Measurements from ENCODE around the gene MRPL4. TPM values are rescaled to one million over a fixed set of nuclear protein-coding genes. Genes with fewer than 3 reads are reported as not detected.

Gene MRPL4
- total RNA-seq, 1 donor from 2014 or later: 135 TPM

DNA sequence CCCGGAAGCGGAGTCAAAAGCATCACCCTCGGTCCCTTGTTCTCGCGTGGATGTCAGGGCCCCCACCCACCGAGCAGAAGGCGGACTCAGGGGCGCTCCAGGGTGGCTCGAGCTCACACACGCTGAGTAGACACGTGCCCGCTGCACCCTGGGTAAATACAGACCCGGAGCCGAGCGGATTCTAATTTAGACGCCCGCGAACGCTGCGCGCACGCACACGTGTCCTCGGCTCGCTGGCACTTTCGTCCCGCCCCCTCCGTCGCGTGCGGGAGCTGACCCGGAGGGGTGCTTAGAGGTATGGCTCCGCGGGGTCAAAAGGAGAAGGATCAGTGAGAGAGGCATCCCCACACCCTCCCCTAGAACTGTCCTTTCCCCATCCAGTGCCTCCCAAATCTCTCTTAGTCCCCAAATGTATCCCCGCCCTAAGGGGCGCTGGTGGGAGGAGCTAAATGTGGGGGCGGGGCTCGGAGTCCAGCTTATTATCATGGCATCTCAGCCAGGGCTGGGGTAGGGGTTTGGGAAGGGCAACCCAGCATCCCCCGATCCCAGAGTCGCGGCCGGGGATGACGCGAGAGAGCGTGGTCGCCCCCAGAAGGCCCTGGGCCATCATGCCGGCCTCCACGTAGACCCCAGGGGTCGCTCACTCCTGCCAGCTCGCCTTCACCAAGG, 37.3 kb downstream of the MRPL4 start:
- DNase-seq (ENCODE audit: low spot score): peak; percentile 73
- Mint-ChIP-seq H3K4me1 (ENCODE audit: low read depth) (peaks cover 71% of the 10 kb centered on the region), H3K27me3 (ENCODE audit: low read depth) (peaks cover 44% of the 10 kb centered on the region)

DNA sequence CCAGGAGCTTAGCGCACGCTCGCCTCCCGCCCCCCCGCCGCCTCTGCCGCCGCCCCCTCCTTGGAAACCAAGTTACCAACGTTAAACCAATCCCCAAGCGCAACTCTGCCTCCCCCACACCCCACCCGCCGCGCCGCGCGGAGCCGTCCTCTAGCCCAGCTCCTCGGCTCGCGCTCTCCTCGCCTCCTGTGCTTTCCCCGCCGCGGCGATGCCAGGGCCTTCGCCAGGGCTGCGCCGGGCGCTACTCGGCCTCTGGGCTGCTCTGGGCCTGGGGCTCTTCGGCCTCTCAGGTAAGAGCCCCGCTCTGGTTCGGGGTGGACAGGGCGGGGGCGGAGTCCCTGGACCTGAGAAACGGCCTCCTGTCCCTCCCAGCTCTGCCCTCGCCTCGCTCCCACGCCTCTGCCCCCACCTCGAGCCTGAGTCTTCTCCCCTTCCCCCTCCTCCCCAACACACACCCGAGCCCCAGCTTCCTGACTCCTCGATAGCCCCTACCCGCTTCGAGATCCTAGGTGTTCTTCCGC, 37.9 kb downstream of the MRPL4 start, which contains the start of gene ICAM5:
ICAM5 (plus strand) TSS at position 117 of the 521 bp plus-strand sequence; CDS start at position 209, 92 bp downstream.
- H3K27ac Mint-ChIP-seq: peak within 1 kb of the TSS; percentile 68
- peaks cover 50% of the 10 kb centered on the region for H3K27me3 Mint-ChIP-seq (ENCODE audit: low read depth)
- H3K4me1 Mint-ChIP-seq (ENCODE audit: low read depth): peaks cover 70% of the 10 kb centered on the region
- no peak for DNase-seq (ENCODE audit: low spot score)
- H3K4me3 Mint-ChIP-seq (ENCODE audit: low read depth): peak within 1 kb of the TSS; percentile 79
- peaks cover 24% of the 10 kb centered on the region for H3K36me3 Mint-ChIP-seq (ENCODE audit: low read depth)
- H3K9me3 Mint-ChIP-seq: no peaks in the 10 kb centered on the region
- intact Hi-C loops (cut with micrococcal nuclease): loop anchor here (5.0 to 10.0 kb wide), 3 partner anchors 42 to 365 kb away; partner anchors contain the start of genes ILF3, RAVER1 and S1PR5

More for the DNA sequence above, 37.3 kb downstream of the MRPL4 start:
- peak overlapping the region; percentile 79 for H3K4me3 Mint-ChIP-seq (ENCODE audit: low read depth)
- peaks cover 30% of the 10 kb centered on the region for H3K36me3 Mint-ChIP-seq (ENCODE audit: low read depth)
- intact Hi-C loops (cut with micrococcal nuclease): loop anchor here (5.0 kb wide), 2 partner anchors 43 to 228 kb away; partner anchors contain the start of genes RAVER1 and S1PR5
- H3K27ac Mint-ChIP-seq: peak overlapping the region; percentile 42
- H3K9me3 Mint-ChIP-seq: no peaks in the 10 kb centered on the region

DNA sequence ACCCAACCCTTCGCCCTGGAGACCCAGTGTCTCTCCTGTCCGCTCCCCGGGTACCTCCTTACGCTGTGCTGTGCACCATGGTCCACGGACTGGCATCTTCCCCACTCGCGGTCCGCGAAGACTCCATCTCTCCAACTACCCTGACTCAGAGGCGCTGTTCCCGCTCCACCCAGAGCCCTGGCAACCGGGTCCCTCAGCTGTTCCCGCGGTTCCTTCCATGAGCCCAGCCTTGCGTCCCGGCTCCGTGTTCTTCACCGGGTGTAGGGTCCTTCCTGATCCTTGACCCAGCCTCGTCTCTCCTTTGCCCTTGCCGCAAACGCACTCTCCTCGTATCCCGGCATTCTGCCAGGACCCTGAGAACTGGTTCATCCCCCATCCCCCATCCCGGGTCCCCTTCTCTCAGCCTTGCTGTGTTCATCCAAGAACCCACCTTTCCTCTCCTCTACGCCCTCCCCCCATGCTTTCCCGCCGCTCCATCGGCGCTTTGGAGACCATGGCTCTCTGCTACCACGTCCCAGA, 38.4 kb downstream of the MRPL4 start:
- peaks cover 52% of the 10 kb centered on the region for H3K27me3 Mint-ChIP-seq (ENCODE audit: low read depth)
- H3K36me3 Mint-ChIP-seq (ENCODE audit: low read depth): peaks cover 18% of the 10 kb centered on the region
- H3K27ac Mint-ChIP-seq: peak overlapping the region; percentile 68
- peaks cover 65% of the 10 kb centered on the region for H3K4me1 Mint-ChIP-seq (ENCODE audit: low read depth)
- intact Hi-C loops (cut with micrococcal nuclease): loop anchor here (10.0 kb wide), 1 partner anchor 364 kb away; the partner anchor contains the start of gene ILF3
- H3K9me3 Mint-ChIP-seq: no peaks in the 10 kb centered on the region
- peak overlapping the region; percentile 79 for H3K4me3 Mint-ChIP-seq (ENCODE audit: low read depth)
- DNase-seq (ENCODE audit: low spot score): no peak

DNA sequence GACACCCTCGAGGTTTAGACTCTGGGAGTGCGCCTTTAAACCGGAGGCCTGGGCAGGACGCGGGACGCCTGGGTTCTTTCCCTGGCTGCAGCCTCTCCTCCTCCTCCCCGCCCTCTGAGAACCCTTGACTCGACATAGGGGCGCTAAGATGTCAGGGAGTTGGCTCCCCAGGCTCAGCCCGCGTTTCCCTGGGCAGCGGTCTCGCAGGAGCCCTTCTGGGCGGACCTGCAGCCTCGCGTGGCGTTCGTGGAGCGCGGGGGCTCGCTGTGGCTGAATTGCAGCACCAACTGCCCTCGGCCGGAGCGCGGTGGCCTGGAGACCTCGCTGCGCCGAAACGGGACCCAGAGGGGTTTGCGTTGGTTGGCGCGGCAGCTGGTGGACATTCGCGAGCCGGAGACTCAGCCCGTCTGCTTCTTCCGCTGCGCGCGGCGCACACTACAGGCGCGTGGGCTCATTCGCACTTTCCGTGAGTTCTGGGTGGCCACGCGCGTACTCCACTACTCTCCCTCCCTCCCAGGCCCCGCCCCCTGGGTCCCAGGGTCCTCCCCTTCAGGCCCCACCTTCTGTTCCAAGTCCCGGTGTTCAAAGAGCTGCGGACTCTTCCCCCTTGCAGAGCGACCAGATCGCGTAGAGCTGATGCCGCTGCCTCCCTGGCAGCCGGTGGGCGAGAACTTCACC, 39.0 kb downstream of the MRPL4 start:
- intact Hi-C loops (cut with micrococcal nuclease): loop anchor here (10.0 kb wide), 1 partner anchor 364 kb away; the partner anchor contains the start of gene ILF3
- H3K27ac Mint-ChIP-seq: no peak overlapping the region
- peaks cover 16% of the 10 kb centered on the region for H3K36me3 Mint-ChIP-seq (ENCODE audit: low read depth)
- H3K27me3 Mint-ChIP-seq (ENCODE audit: low read depth): peaks cover 57% of the 10 kb centered on the region
- peaks cover 65% of the 10 kb centered on the region for H3K4me1 Mint-ChIP-seq (ENCODE audit: low read depth)
- peak; percentile 49 for DNase-seq (ENCODE audit: low spot score)
- H3K9me3 Mint-ChIP-seq: no peaks in the 10 kb centered on the region
- H3K4me3 Mint-ChIP-seq (ENCODE audit: low read depth): peak overlapping the region; percentile 79

DNA sequence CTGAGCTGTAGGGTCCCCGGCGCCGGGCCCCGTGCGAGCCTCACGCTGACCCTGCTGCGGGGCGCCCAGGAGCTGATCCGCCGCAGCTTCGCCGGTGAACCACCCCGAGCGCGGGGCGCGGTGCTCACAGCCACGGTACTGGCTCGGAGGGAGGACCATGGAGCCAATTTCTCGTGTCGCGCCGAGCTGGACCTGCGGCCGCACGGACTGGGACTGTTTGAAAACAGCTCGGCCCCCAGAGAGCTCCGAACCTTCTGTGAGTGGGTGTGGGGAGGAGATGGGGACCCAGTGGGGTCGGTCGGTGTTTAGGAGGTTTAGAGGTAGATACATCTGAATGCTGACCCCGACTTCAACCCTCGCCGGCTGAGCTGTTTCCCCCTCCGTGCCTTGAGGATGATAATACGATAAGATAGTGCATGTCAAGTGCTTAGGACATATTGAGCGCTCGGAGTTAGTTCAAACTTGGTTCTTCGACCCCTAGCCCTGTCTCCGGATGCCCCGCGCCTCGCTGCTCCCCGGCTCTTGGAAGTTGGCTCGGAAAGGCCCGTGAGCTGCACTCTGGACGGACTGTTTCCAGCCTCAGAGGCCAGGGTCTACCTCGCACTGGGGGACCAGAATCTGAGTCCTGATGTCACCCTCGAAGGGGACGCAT, 39.7 kb downstream of the MRPL4 start:
- no peak for DNase-seq (ENCODE audit: low spot score)
- H3K27me3 Mint-ChIP-seq (ENCODE audit: low read depth): peaks cover 58% of the 10 kb centered on the region
- intact Hi-C loops (cut with micrococcal nuclease): loop anchor here (10.0 kb wide), 1 partner anchor 363 kb away; the partner anchor contains the start of gene ILF3
- no peaks in the 10 kb centered on the region for H3K9me3 Mint-ChIP-seq
- H3K27ac Mint-ChIP-seq: no peak overlapping the region
- peaks cover 9% of the 10 kb centered on the region for H3K36me3 Mint-ChIP-seq (ENCODE audit: low read depth)
- peak overlapping the region; percentile 79 for H3K4me3 Mint-ChIP-seq (ENCODE audit: low read depth)
- peaks cover 58% of the 10 kb centered on the region for H3K4me1 Mint-ChIP-seq (ENCODE audit: low read depth)

DNA sequence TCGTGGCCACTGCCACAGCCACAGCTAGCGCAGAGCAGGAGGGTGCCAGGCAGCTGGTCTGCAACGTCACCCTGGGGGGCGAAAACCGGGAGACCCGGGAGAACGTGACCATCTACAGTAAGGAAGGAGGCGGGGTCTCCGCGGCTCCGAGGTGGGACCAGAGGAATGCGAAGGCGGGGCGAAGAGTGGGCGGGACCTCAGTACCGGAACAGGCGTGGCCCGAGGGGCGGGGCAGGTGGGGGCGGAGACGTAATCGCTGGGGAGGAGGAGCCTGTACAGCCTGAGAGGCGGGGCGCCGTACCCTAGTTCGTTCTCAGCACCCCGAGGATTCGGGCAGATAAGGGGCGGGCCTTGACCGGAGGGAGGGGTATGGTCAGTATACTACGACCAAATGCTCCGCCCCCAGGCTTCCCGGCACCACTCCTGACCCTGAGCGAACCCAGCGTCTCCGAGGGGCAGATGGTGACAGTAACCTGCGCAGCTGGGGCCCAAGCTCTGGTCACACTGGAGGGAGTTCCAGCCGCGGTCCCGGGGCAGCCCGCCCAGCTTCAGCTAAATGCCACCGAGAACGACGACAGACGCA, 40.3 kb downstream of the MRPL4 start:
- peaks cover 60% of the 10 kb centered on the region for H3K27me3 Mint-ChIP-seq (ENCODE audit: low read depth)
- peak; percentile 72 for DNase-seq (ENCODE audit: low spot score)
- H3K27ac Mint-ChIP-seq: no peak overlapping the region
- intact Hi-C loops (cut with micrococcal nuclease): loop anchor here (10.0 kb wide), 1 partner anchor 363 kb away; the partner anchor contains the start of gene ILF3
- H3K9me3 Mint-ChIP-seq: no peaks in the 10 kb centered on the region
- H3K4me1 Mint-ChIP-seq (ENCODE audit: low read depth): peaks cover 53% of the 10 kb centered on the region
- H3K4me3 Mint-ChIP-seq (ENCODE audit: low read depth): peak overlapping the region; percentile 79
- peaks cover 9% of the 10 kb centered on the region for H3K36me3 Mint-ChIP-seq (ENCODE audit: low read depth)

DNA sequence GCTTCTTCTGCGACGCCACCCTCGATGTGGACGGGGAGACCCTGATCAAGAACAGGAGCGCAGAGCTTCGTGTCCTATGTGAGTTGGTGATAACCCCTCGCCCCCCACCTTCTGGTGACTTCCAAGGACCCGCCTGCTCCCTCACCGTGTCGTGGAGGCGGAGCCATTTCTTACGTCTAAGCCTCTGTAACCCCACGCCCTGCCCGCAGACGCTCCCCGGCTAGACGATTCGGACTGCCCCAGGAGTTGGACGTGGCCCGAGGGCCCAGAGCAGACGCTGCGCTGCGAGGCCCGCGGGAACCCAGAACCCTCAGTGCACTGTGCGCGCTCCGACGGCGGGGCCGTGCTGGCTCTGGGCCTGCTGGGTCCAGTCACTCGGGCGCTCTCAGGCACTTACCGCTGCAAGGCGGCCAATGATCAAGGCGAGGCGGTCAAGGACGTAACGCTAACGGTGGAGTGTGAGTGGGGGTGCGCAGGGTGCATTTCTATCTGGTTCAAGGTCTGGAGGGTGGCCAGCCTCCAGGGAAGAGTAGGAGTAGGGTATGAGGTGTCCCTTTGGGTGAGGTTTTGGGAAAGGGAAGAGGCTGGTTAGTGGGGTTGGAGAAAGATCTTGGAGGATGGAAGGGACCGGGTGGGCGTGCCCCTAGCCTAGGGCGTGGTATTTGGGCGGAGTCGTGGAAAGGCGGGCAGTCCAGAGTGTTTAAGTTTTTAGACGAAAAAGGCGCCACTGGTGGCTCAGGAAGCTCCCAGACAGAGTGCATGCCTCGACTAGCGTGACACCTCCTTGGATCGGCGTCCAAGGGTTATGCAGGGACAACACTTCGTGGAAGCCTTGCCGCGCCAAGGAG, 41.0 kb downstream of the MRPL4 start:
- Mint-ChIP-seq H3K27ac (no peak overlapping the region), H3K36me3 (ENCODE audit: low read depth) (peaks cover 9% of the 10 kb centered on the region), H3K4me1 (ENCODE audit: low read depth) (peaks cover 49% of the 10 kb centered on the region), H3K4me3 (ENCODE audit: low read depth) (peak overlapping the region; percentile 79), H3K27me3 (ENCODE audit: low read depth) (peaks cover 58% of the 10 kb centered on the region), H3K9me3 (no peaks in the 10 kb centered on the region)
- no peak for DNase-seq (ENCODE audit: low spot score)
- intact Hi-C loops (cut with micrococcal nuclease): loop anchor here (10.0 kb wide), 1 partner anchor 362 kb away; the partner anchor contains the start of gene ILF3

DNA sequence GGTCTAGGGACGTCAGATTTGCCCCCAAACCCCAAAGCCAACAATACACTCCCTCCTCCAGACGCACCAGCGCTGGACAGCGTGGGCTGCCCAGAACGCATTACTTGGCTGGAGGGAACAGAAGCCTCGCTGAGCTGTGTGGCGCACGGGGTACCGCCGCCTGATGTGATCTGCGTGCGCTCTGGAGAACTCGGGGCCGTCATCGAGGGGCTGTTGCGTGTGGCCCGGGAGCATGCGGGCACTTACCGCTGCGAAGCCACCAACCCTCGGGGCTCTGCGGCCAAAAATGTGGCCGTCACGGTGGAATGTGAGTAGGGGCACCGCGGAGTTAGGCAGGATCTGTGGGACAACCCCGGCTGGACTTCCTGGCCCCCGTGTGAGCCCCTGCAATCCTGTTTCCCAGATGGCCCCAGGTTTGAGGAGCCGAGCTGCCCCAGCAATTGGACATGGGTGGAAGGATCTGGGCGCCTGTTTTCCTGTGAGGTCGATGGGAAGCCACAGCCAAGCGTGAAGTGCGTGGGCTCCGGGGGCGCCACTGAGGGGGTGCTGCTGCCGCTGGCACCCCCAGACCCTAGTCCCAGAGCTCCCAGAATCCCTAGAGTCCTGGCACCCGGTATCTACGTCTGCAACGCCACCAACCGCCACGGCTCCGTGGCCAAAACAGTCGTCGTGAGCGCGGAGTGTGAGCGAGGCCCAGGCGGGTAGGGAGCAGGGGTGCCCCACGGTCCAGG, 41.8 kb downstream of the MRPL4 start:
- peak overlapping the region; percentile 37 for H3K4me3 Mint-ChIP-seq (ENCODE audit: low read depth)
- intact Hi-C loops (cut with micrococcal nuclease): loop anchor here (10.0 kb wide), 1 partner anchor 361 kb away; the partner anchor contains the start of gene ILF3

DNA sequence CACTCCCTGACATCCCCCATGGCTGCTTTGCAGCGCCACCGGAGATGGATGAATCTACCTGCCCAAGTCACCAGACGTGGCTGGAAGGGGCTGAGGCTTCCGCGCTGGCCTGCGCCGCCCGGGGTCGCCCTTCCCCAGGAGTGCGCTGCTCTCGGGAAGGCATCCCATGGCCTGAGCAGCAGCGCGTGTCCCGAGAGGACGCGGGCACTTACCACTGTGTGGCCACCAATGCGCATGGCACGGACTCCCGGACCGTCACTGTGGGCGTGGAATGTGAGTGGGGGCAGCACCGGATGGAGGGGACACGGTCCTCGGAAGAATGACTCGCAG, 42.3 kb downstream of the MRPL4 start:
- Mint-ChIP-seq H3K4me1 (ENCODE audit: low read depth) (peaks cover 41% of the 10 kb centered on the region), H3K36me3 (ENCODE audit: low read depth) (peaks cover 9% of the 10 kb centered on the region), H3K27ac (no peak overlapping the region), H3K27me3 (ENCODE audit: low read depth) (peaks cover 53% of the 10 kb centered on the region), H3K9me3 (no peaks in the 10 kb centered on the region), H3K4me3 (ENCODE audit: low read depth) (peak overlapping the region; percentile 2)
- DNase-seq (ENCODE audit: low spot score): no peak
- intact Hi-C loops (cut with micrococcal nuclease): loop anchor here (10.0 kb wide), 1 partner anchor 360 kb away; the partner anchor contains the start of gene ILF3

More for the DNA sequence above, 41.8 kb downstream of the MRPL4 start:
- Mint-ChIP-seq H3K27ac (no peak overlapping the region), H3K27me3 (ENCODE audit: low read depth) (peaks cover 54% of the 10 kb centered on the region), H3K36me3 (ENCODE audit: low read depth) (peaks cover 9% of the 10 kb centered on the region), H3K9me3 (no peaks in the 10 kb centered on the region), H3K4me1 (ENCODE audit: low read depth) (peaks cover 44% of the 10 kb centered on the region)
- DNase-seq (ENCODE audit: low spot score): no peak

DNA sequence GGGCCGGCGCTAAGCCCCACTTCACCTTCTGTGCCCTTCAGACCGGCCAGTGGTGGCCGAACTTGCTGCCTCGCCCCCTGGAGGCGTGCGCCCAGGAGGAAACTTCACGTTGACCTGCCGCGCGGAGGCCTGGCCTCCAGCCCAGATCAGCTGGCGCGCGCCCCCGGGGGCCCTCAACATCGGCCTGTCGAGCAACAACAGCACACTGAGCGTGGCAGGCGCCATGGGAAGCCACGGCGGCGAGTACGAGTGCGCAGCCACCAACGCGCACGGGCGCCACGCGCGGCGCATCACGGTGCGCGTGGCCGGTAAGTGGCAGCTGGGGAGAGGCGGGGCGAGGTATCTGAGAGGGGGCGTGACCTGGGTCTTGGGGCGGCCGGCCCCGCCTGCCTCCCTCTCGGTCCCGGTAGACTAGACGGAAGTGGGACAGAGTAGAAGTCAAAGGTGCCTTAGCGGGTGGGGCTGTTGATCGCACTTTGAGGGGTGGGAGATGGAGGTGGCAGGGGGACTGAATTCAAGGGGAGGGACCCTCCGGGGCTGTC, 43.4 kb downstream of the MRPL4 start:
- Mint-ChIP-seq H3K9me3 (no peaks in the 10 kb centered on the region), H3K4me1 (ENCODE audit: low read depth) (peaks cover 35% of the 10 kb centered on the region), H3K27ac (no peak overlapping the region), H3K4me3 (ENCODE audit: low read depth) (peak overlapping the region; percentile 69), H3K27me3 (ENCODE audit: low read depth) (peaks cover 51% of the 10 kb centered on the region), H3K36me3 (ENCODE audit: low read depth) (peaks cover 9% of the 10 kb centered on the region)
- peak; percentile 64 for DNase-seq (ENCODE audit: low spot score)
- intact Hi-C loops (cut with micrococcal nuclease): loop anchor here (1.0 to 10.0 kb wide), 2 partner anchors 8 to 359 kb away; partner anchors contain the start of gene ILF3
